HepG2 (cell line): ENCODE results near the gene PKP4. TPM values are rescaled to one million over a fixed set of nuclear protein-coding genes. Genes with fewer than 3 reads are reported as not detected.

Experiments
- CEBPZ ChIP-seq: IDR thresholded peaks from 2 replicates; pipeline ENCODE4 v1.6.1; 2012; ENCODE audit warnings: low read length, improper control_type of control experiment
- CREB1 ChIP-seq, 2 experiments: fragments of 450-650 bp in 1 of 2; IDR thresholded peaks; 2 replicates each; pipeline ENCODE4 v1.6.1; 2016 to 2017; ENCODE audit warnings: control low read depth in 1 of 2, mild to moderate bottlenecking in 1 of 2, missing compliant biosample characterization in 1 of 2, missing genetic modification characterization in 1 of 2
- KDM2A ChIP-seq: sonication (generic); formaldehyde crosslinking; IDR thresholded peaks from 2 replicates; pipeline ENCODE4 v1.4.0; 2020; ENCODE audit warnings: low read depth, missing genetic modification reagents, borderline replicate concordance
- MIER3 ChIP-seq: IDR thresholded peaks from 2 replicates; pipeline ENCODE4 v1.6.1; 2016; ENCODE audit warnings: missing compliant biosample characterization, borderline replicate concordance
- ONECUT2 ChIP-seq: sonication (generic); formaldehyde crosslinking; IDR thresholded peaks from 2 replicates; pipeline ENCODE4 v1.4.0; 2020; ENCODE audit warnings: missing genetic modification reagents
- RBFOX2 ChIP-seq: fragments of 200-400 bp; formaldehyde crosslinking; IDR thresholded peaks from 2 replicates; pipeline ENCODE4 v1.6.1; 2017; ENCODE audit warnings: low read depth, mild to moderate bottlenecking, low read length
- SALL1 ChIP-seq: sonication (generic); formaldehyde crosslinking; IDR thresholded peaks from 2 replicates; pipeline ENCODE4 v1.8.0; 2022; ENCODE audit warnings: mild to moderate bottlenecking, missing genetic modification reagents
- SIX1 ChIP-seq: sonication (generic); formaldehyde crosslinking; IDR thresholded peaks from 2 replicates; pipeline ENCODE4 v1.4.0; 2020; ENCODE audit warnings: missing genetic modification reagents, borderline replicate concordance
- SMARCE1 ChIP-seq: fragments of 450-650 bp; IDR thresholded peaks from 2 replicates; pipeline ENCODE4 v1.6.1; 2017; ENCODE audit warnings: borderline replicate concordance
- ZFP91 ChIP-seq: sonication (generic); formaldehyde crosslinking; IDR thresholded peaks from 2 replicates; pipeline ENCODE4 v1.9.0; 2022; ENCODE audit warnings: missing genetic modification reagents, mild to moderate bottlenecking, borderline replicate concordance
- ZGPAT ChIP-seq: IDR thresholded peaks from 2 replicates; pipeline ENCODE4 v1.6.1; 2016; ENCODE audit warnings: mild to moderate bottlenecking
- ZNF3 ChIP-seq: IDR thresholded peaks from 2 replicates; pipeline ENCODE4 v1.7.0; 2017; ENCODE audit warnings: inconsistent platforms
- ZNF317 ChIP-seq: sonication (generic); formaldehyde crosslinking; IDR thresholded peaks from 2 replicates; pipeline ENCODE4 v1.5.0; 2020; ENCODE audit warnings: mild to moderate bottlenecking, missing genetic modification reagents
- ZNF414 ChIP-seq: sonication (generic); formaldehyde crosslinking; IDR thresholded peaks from 2 replicates; pipeline ENCODE4 v1.5.0; 2020; ENCODE audit warnings: missing genetic modification reagents
- ZNF446 ChIP-seq: sonication (generic); formaldehyde crosslinking; IDR thresholded peaks from 2 replicates; pipeline ENCODE4 v1.5.0; 2020; ENCODE audit warnings: mild to moderate bottlenecking, missing genetic modification reagents
- polyA plus RNA-seq, 8 experiments: library from polyadenylated mRNA; depleted of rRNA in 3 of 8; stranded (reverse) in 7 of 8; unstranded in 1 of 8; fragments of >200 nt; fragmentation: Illumina TruSeq in 4 of 8; extraction: Trizol in 4 of 8; gene quantifications; 2 replicates each; pipeline versions ENCODE4 v1.2.1 to v1.2.3, GENCODE V29; 2011 to 2016; ENCODE audit warnings: low read depth in 4 of 8, missing spikeins in 1 of 8, mixed read lengths in 1 of 8; ENCODE audit not compliant: insufficient read depth in 1 of 8
- total RNA-seq, 5 experiments: library from RNA; depleted of rRNA; stranded (reverse); fragments of >200 nt; fragmentation: Illumina TruSeq; extraction: Trizol; gene quantifications; 2 replicates each; pipeline ENCODE4 v1.2.3, GENCODE V29; 2016; ENCODE audit warnings: low read depth in 1 of 5

Gene PKP4
- total and polyA plus RNA-seq, 2 of the 13 experiments (the other 11 are each of a cell fraction or from before 2014, with no cell fraction given), result 80.9 to 90.5 TPM

- TF ChIP-seq ONECUT2 (CRISPR knock-in tag) (no peak), ZNF446 (CRISPR knock-in tag) (no peak), ZFP91 (CRISPR knock-in tag) (no peak), SIX1 (CRISPR knock-in tag) (no peak), ZNF3 (CRISPR knock-in tag) (no peak), ZNF317 (CRISPR knock-in tag) (no peak), SMARCE1 (no peak), ZGPAT (no peak), MIER3 (CRISPR knock-in tag) (no peak), KDM2A (CRISPR knock-in tag) (no peak), ZNF414 (no peak), CEBPZ (no peak), CREB1 (IDR thresholded peaks at IDR 0.05) (peak; percentile 52; the same call in 1 of the 2 replicates), CREB1 (CRISPR knock-in tag; IDR thresholded peaks at IDR 0.05) (no peak), SALL1 (peak; percentile 19; the same call in 1 of the 2 replicates), RBFOX2 (no peak)
Observed at GRCh38 chr2:158726911-158727592, 270.3 kb downstream of the PKP4 start (continued).
